ENCODE data around the gene EPM2AIP1.

DNA sequence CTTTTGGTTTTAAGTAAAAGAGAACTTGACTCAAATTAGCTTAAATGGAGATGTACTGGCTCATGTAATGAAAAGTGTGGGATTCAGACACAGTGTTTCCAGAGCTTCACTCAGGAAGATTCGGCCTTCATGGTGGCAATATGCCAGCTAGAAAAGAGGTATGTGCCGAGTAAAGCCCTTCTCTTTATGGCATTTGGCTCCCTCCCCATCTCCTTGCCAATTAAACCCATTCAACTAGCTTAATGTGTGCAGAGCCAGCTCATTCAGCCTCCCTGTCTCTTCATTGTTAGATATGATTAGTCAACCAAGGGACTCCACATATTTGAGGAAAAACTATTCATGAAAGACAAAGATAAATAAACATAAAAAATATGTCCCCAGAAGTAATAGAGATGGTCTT lies 33.1 kb downstream of the EPM2AIP1 start:
- TF ChIP-seq, protein P1, sequence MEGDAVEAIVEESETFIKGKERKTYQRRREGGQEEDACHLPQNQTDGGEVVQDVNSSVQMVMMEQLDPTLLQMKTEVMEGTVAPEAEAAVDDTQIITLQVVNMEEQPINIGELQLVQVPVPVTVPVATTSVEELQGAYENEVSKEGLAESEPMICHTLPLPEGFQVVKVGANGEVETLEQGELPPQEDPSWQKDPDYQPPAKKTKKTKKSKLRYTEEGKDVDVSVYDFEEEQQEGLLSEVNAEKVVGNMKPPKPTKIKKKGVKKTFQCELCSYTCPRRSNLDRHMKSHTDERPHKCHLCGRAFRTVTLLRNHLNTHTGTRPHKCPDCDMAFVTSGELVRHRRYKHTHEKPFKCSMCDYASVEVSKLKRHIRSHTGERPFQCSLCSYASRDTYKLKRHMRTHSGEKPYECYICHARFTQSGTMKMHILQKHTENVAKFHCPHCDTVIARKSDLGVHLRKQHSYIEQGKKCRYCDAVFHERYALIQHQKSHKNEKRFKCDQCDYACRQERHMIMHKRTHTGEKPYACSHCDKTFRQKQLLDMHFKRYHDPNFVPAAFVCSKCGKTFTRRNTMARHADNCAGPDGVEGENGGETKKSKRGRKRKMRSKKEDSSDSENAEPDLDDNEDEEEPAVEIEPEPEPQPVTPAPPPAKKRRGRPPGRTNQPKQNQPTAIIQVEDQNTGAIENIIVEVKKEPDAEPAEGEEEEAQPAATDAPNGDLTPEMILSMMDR (IDR thresholded peaks at IDR 0.05), result no peak
- TF ChIP-seq ZFX (IDR thresholded peaks at IDR 0.05; ENCODE audit: borderline replicate concordance), result no peak
